ENCODE measurements around the gene E2F7. TPM values are rescaled to one million over a fixed set of nuclear protein-coding genes. Genes with fewer than 3 reads are reported as not detected.

Gene E2F7
- total RNA-seq, 1 donor from 2014 or later = 16.9 TPM

- intact Hi-C loops (cut with micrococcal nuclease) = no loop called here
- Mint-ChIP-seq H3K4me3 (no peak overlapping the region), H3K36me3 (ENCODE audit: low read depth) (no peaks in the 10 kb centered on the region), H3K4me1 (ENCODE audit: low read depth) (peaks cover 8% of the 10 kb centered on the region), H3K27ac (no peak overlapping the region), H3K9me3 (no peaks in the 10 kb centered on the region), H3K27me3 (ENCODE audit: insufficient read depth) (peaks cover 10% of the 10 kb centered on the region)
- no peak for DNase-seq (ENCODE audit: low spot score)
Observed at GRCh38 chr12:77003246-77003645, 62.1 kb downstream of the E2F7 start.

- intact Hi-C loops (cut with micrococcal nuclease) = no loop called here
- H3K9me3 Mint-ChIP-seq = no peaks in the 10 kb centered on the region
- no peaks in the 10 kb centered on the region for H3K36me3 Mint-ChIP-seq (ENCODE audit: low read depth)
- no peak overlapping the region for H3K27ac Mint-ChIP-seq
- H3K4me3 Mint-ChIP-seq = no peak overlapping the region
- no peak for DNase-seq (ENCODE audit: low spot score)
- peaks cover 4% of the 10 kb centered on the region for H3K27me3 Mint-ChIP-seq (ENCODE audit: insufficient read depth)
- peaks cover 8% of the 10 kb centered on the region for H3K4me1 Mint-ChIP-seq (ENCODE audit: low read depth)
Observed at GRCh38 chr12:77002382-77002781, 63.0 kb downstream of the E2F7 start.

- Mint-ChIP-seq H3K4me3 (no peak overlapping the region), H3K9me3 (no peaks in the 10 kb centered on the region), H3K36me3 (ENCODE audit: low read depth) (no peaks in the 10 kb centered on the region), H3K27me3 (ENCODE audit: insufficient read depth) (peaks cover 3% of the 10 kb centered on the region), H3K4me1 (ENCODE audit: low read depth) (peaks cover 8% of the 10 kb centered on the region), H3K27ac (no peak overlapping the region)
- intact Hi-C loops (cut with micrococcal nuclease) = no loop called here
- DNase-seq (ENCODE audit: low spot score) = no peak
Observed at GRCh38 chr12:77001276-77001675, 64.1 kb downstream of the E2F7 start.

- H3K27ac Mint-ChIP-seq = no peak overlapping the region
- DNase-seq (ENCODE audit: low spot score) = no peak
- intact Hi-C loops (cut with micrococcal nuclease) = no loop called here
- no peaks in the 10 kb centered on the region for H3K36me3 Mint-ChIP-seq (ENCODE audit: low read depth)
- no peaks in the 10 kb centered on the region for H3K9me3 Mint-ChIP-seq
- no peaks in the 10 kb centered on the region for H3K27me3 Mint-ChIP-seq (ENCODE audit: insufficient read depth)
- no peak overlapping the region for H3K4me3 Mint-ChIP-seq
- H3K4me1 Mint-ChIP-seq (ENCODE audit: low read depth) = peaks cover 8% of the 10 kb centered on the region
Observed at GRCh38 chr12:76998908-76999556, 66.3 kb downstream of the E2F7 start.

- H3K4me3 Mint-ChIP-seq = no peak overlapping the region
- H3K4me1 Mint-ChIP-seq (ENCODE audit: low read depth) = peaks cover 5% of the 10 kb centered on the region
- H3K27ac Mint-ChIP-seq = no peak overlapping the region
- H3K36me3 Mint-ChIP-seq (ENCODE audit: low read depth) = no peaks in the 10 kb centered on the region
- no peaks in the 10 kb centered on the region for H3K27me3 Mint-ChIP-seq (ENCODE audit: insufficient read depth)
- no peak for DNase-seq (ENCODE audit: low spot score)
- intact Hi-C loops (cut with micrococcal nuclease) = no loop called here
- no peaks in the 10 kb centered on the region for H3K9me3 Mint-ChIP-seq
Observed at GRCh38 chr12:76998386-76998785, 67.0 kb downstream of the E2F7 start.

- H3K36me3 Mint-ChIP-seq (ENCODE audit: low read depth) = no peaks in the 10 kb centered on the region
- intact Hi-C loops (cut with micrococcal nuclease) = no loop called here
- no peaks in the 10 kb centered on the region for H3K27me3 Mint-ChIP-seq (ENCODE audit: insufficient read depth)
- no peaks in the 10 kb centered on the region for H3K9me3 Mint-ChIP-seq
- no peaks in the 10 kb centered on the region for H3K4me1 Mint-ChIP-seq (ENCODE audit: low read depth)
- H3K4me3 Mint-ChIP-seq = no peak overlapping the region
- DNase-seq (ENCODE audit: low spot score) = no peak
- H3K27ac Mint-ChIP-seq = no peak overlapping the region
Observed at GRCh38 chr12:76997011-76997780, 68.2 kb downstream of the E2F7 start.

GRCh38 chr12:76990716-76991115, 74.7 kb downstream of the E2F7 start:
- Mint-ChIP-seq H3K36me3 (ENCODE audit: low read depth) (no peaks in the 10 kb centered on the region), H3K27me3 (ENCODE audit: insufficient read depth) (no peaks in the 10 kb centered on the region), H3K4me1 (ENCODE audit: low read depth) (no peaks in the 10 kb centered on the region), H3K9me3 (peaks cover 3% of the 10 kb centered on the region), H3K27ac (no peak overlapping the region), H3K4me3 (no peak overlapping the region)
- intact Hi-C loops (cut with micrococcal nuclease) = no loop called here
- no peak for DNase-seq (ENCODE audit: low spot score)

GRCh38 chr12:76984566-76984965, 80.8 kb downstream of the E2F7 start:
- intact Hi-C loops (cut with micrococcal nuclease) = no loop called here
- Mint-ChIP-seq H3K36me3 (ENCODE audit: low read depth) (no peaks in the 10 kb centered on the region), H3K4me3 (no peak overlapping the region), H3K27me3 (ENCODE audit: insufficient read depth) (peaks cover 3% of the 10 kb centered on the region), H3K4me1 (ENCODE audit: low read depth) (no peaks in the 10 kb centered on the region), H3K27ac (no peak overlapping the region), H3K9me3 (peaks cover 27% of the 10 kb centered on the region)
- no peak for DNase-seq (ENCODE audit: low spot score)

GRCh38 chr12:76983420-76983819, 81.9 kb downstream of the E2F7 start:
- Mint-ChIP-seq H3K27me3 (ENCODE audit: insufficient read depth) (peaks cover 3% of the 10 kb centered on the region), H3K36me3 (ENCODE audit: low read depth) (no peaks in the 10 kb centered on the region), H3K27ac (no peak overlapping the region), H3K9me3 (peaks cover 27% of the 10 kb centered on the region), H3K4me1 (ENCODE audit: low read depth) (no peaks in the 10 kb centered on the region), H3K4me3 (no peak overlapping the region)
- no peak for DNase-seq (ENCODE audit: low spot score)
- intact Hi-C loops (cut with micrococcal nuclease) = no loop called here

GRCh38 chr12:76980196-76980595, 85.2 kb downstream of the E2F7 start:
- DNase-seq (ENCODE audit: low spot score) = no peak
- H3K4me3 Mint-ChIP-seq = no peak overlapping the region
- no peak overlapping the region for H3K27ac Mint-ChIP-seq
- H3K4me1 Mint-ChIP-seq (ENCODE audit: low read depth) = no peaks in the 10 kb centered on the region
- peaks cover 3% of the 10 kb centered on the region for H3K27me3 Mint-ChIP-seq (ENCODE audit: insufficient read depth)
- H3K9me3 Mint-ChIP-seq = peaks cover 22% of the 10 kb centered on the region
- no peaks in the 10 kb centered on the region for H3K36me3 Mint-ChIP-seq (ENCODE audit: low read depth)
- intact Hi-C loops (cut with micrococcal nuclease) = no loop called here

GRCh38 chr12:76976777-76977382, 88.5 kb downstream of the E2F7 start:
- Mint-ChIP-seq H3K27me3 (ENCODE audit: insufficient read depth) (peaks cover 1% of the 10 kb centered on the region), H3K36me3 (ENCODE audit: low read depth) (no peaks in the 10 kb centered on the region), H3K4me3 (no peak overlapping the region), H3K9me3 (peaks cover 2% of the 10 kb centered on the region), H3K27ac (no peak overlapping the region), H3K4me1 (ENCODE audit: low read depth) (no peaks in the 10 kb centered on the region)
- DNase-seq (ENCODE audit: low spot score) = no peak
- intact Hi-C loops (cut with micrococcal nuclease) = no loop called here

All from activated T-helper 1 cell treated with anti-CD3 and anti-CD28 coated beads, Interleukin-12 subunit alpha, Interleukin-12 subunit beta, Interleukin-2, Interleukin-4 antibody, amounts not matched to agents 30 ng/mL and 10 ng/mL and 1 ng/mL, durations not matched to agents 14 hours and 24 hours and 36 hours (primary cell).